HepG2 (cell line): ENCODE results near the gene PAM16. TPM values are rescaled to one million over a fixed set of nuclear protein-coding genes. Genes with fewer than 3 reads are reported as not detected.

Source experiments
- ATF4 ChIP-seq, 2 experiments: fragments of 450-650 bp in 1 of 2; sonication (generic) in 1 of 2; formaldehyde crosslinking; IDR thresholded peaks; 2 replicates each; pipeline versions ENCODE4 v1.5.0 to v1.8.0; 2020 to 2022; ENCODE audit warnings: mild to moderate bottlenecking in 1 of 2, missing genetic modification reagents in 1 of 2
- HIVEP1 ChIP-seq: sonication (generic); formaldehyde crosslinking; IDR thresholded peaks from 2 replicates; pipeline ENCODE4 v1.4.0; 2020; ENCODE audit warnings: mild to moderate bottlenecking, missing genetic modification reagents
- HOXA5 ChIP-seq: sonication (generic); formaldehyde crosslinking; IDR thresholded peaks from 2 replicates; pipeline ENCODE4 v1.4.0; 2020; ENCODE audit warnings: missing genetic modification reagents
- KAT7 ChIP-seq: IDR thresholded peaks from 2 replicates; pipeline ENCODE4 v1.6.1; 2018; ENCODE audit warnings: borderline replicate concordance, missing compliant biosample characterization
- MZF1 ChIP-seq: sonication (generic); formaldehyde crosslinking; IDR thresholded peaks from 2 replicates; pipeline ENCODE4 v1.8.1; 2023; ENCODE audit warnings: mild to moderate bottlenecking, missing genetic modification reagents, borderline replicate concordance
- NFIC ChIP-seq: IDR thresholded peaks from 2 replicates; pipeline ENCODE4 v1.6.1; 2012; ENCODE audit warnings: mild to moderate bottlenecking, low read length, inconsistent platforms
- NFRKB ChIP-seq: fragments of 450-650 bp; IDR thresholded peaks from 2 replicates; pipeline ENCODE4 v1.6.1; 2017
- SALL1 ChIP-seq: sonication (generic); formaldehyde crosslinking; IDR thresholded peaks from 2 replicates; pipeline ENCODE4 v1.8.0; 2022; ENCODE audit warnings: mild to moderate bottlenecking, missing genetic modification reagents
- TAF15 ChIP-seq: fragments of 200-400 bp; formaldehyde crosslinking; IDR thresholded peaks from one replicate; pipeline ENCODE4 v1.6.1; 2018; ENCODE audit warnings: mild to moderate bottlenecking, low read depth, low read length; ENCODE audit not compliant: poor library complexity, severe bottlenecking
- TBX2 ChIP-seq: sonication (generic); formaldehyde crosslinking; IDR thresholded peaks from 2 replicates; pipeline ENCODE4 v1.5.0; 2020; ENCODE audit warnings: missing genetic modification reagents, mild to moderate bottlenecking, borderline replicate concordance
- ZBTB42 ChIP-seq: sonication (generic); formaldehyde crosslinking; IDR thresholded peaks from 2 replicates; pipeline ENCODE4 v1.5.0; 2020; ENCODE audit warnings: mild to moderate bottlenecking, missing genetic modification reagents
- ZHX2 ChIP-seq, 2 experiments: sonication (generic) in 1 of 2; formaldehyde crosslinking in 1 of 2; IDR thresholded peaks; 2 replicates each; pipeline versions ENCODE4 v1.6.1 to v1.9.0; 2014 to 2022; ENCODE audit warnings: antibody characterized with exemption in 1 of 2, borderline replicate concordance in 1 of 2, inconsistent platforms in 1 of 2, low read depth in 1 of 2, missing genetic modification reagents in 1 of 2
- ZNF256 ChIP-seq: sonication (generic); formaldehyde crosslinking; conservative IDR thresholded peaks from 2 replicates; pipeline ENCODE4 v1.4.0; 2020; ENCODE audit warnings: missing genetic modification reagents
- ZNF790 ChIP-seq: sonication (generic); formaldehyde crosslinking; IDR thresholded peaks from 2 replicates; pipeline ENCODE4 v1.8.0; 2022; ENCODE audit warnings: missing genetic modification reagents, mild to moderate bottlenecking, borderline replicate concordance
- ZZZ3 ChIP-seq: sonication (generic); formaldehyde crosslinking; IDR thresholded peaks from 2 replicates; pipeline ENCODE4 v1.4.0; 2020; ENCODE audit warnings: missing genetic modification reagents, mild to moderate bottlenecking, borderline replicate concordance
- polyA plus RNA-seq, 8 experiments: library from polyadenylated mRNA; depleted of rRNA in 3 of 8; stranded (reverse) in 7 of 8; unstranded in 1 of 8; fragments of >200 nt; fragmentation: Illumina TruSeq in 4 of 8; extraction: Trizol in 4 of 8; gene quantifications; 2 replicates each; pipeline versions ENCODE4 v1.2.1 to v1.2.3, GENCODE V29; 2011 to 2016; ENCODE audit warnings: low read depth in 4 of 8, missing spikeins in 1 of 8, mixed read lengths in 1 of 8; ENCODE audit not compliant: insufficient read depth in 1 of 8
- total RNA-seq, 5 experiments: library from RNA; depleted of rRNA; stranded (reverse); fragments of >200 nt; fragmentation: Illumina TruSeq; extraction: Trizol; gene quantifications; 2 replicates each; pipeline ENCODE4 v1.2.3, GENCODE V29; 2016; ENCODE audit warnings: low read depth in 1 of 5
- TF ChIP-seq, protein P1 (sequence below): sonication (generic); formaldehyde crosslinking; IDR thresholded peaks from 2 replicates; pipeline ENCODE4 v1.4.0; 2020; ENCODE audit warnings: missing genetic modification reagents, borderline replicate concordance
- TF ChIP-seq, protein P2 (sequence below): sonication (generic); formaldehyde crosslinking; conservative IDR thresholded peaks from 2 replicates; pipeline ENCODE4 v1.4.0; 2020; ENCODE audit warnings: missing genetic modification reagents

The PAM16 gene
- total and polyA plus RNA-seq, 2 of the 13 experiments (the other 11 are each of a cell fraction or from before 2014, with no cell fraction given): 51.5 to 51.8 TPM

DNA sequence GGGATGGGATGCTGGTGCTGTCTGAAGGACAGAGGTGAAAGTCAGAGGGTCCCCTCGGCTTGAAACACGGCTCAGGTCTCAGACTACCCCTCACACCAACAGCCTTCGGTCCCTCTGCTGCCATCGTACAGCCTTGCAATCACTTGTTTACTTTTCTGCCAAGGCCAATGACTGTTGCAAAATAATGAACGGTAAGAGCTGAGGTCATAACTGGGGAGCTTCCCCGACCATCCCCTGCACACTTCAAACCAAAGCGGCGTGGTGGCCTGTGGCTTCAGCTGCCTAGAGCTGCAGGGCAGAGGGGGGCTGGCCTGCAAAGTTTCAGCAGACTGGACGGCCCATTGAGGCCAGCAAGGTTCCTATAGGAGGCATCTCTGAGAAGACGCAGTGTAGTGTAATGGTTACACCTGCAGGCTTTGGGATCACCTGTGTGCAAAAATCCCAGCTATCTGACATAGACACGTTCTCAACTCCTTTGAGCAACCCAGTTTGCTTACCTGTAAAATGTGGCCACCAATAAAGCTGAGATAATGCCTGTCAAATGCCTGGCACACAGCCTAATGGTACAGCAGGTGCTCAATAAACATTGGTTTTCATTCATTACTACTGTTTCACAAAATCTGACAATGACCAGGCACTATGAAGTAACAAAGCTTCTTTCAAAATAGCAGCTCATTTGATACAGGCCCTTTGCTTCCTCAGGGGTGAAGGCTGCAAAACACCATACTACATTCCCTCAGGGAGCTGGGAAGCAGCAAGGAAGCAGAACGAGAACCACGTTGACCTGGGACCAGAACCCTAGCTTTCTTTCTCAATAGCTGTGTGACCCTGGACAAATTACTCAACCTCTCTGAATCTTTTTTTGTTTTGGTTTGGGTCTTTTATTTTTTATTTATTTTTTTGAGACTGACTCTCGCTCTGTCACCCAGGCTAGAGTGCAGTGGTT, 5.0 kb downstream of the PAM16 start (continued):
- TF ChIP-seq, protein P1, sequence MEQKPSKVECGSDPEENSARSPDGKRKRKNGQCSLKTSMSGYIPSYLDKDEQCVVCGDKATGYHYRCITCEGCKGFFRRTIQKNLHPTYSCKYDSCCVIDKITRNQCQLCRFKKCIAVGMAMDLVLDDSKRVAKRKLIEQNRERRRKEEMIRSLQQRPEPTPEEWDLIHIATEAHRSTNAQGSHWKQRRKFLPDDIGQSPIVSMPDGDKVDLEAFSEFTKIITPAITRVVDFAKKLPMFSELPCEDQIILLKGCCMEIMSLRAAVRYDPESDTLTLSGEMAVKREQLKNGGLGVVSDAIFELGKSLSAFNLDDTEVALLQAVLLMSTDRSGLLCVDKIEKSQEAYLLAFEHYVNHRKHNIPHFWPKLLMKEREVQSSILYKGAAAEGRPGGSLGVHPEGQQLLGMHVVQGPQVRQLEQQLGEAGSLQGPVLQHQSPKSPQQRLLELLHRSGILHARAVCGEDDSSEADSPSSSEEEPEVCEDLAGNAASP: peak; percentile 86
- TF ChIP-seq HOXA5 (CRISPR knock-in tag) (peak; percentile 64; the same call in 1 of the 2 replicates), TBX2 (CRISPR knock-in tag) (peak; percentile 72), NFRKB (no peak), NFIC (no peak), ZZZ3 (CRISPR knock-in tag) (no peak), ZHX2 (IDR thresholded peaks at IDR 0.05; ENCODE audit: low read depth) (0 out of 2 replicates have a peak, but pooled peaks have one; percentile 47), ZHX2 (CRISPR knock-in tag; IDR thresholded peaks at IDR 0.05; ENCODE audit: borderline replicate concordance) (no peak), TAF15 (no peak), SALL1 (peak; percentile 94), KAT7 (CRISPR knock-in tag) (no peak; the same call in 1 of the 2 replicates), ZNF790 (CRISPR knock-in tag) (no peak), MZF1 (CRISPR knock-in tag) (no peak), ATF4 (CRISPR knock-in tag; IDR thresholded peaks at IDR 0.05) (peak in 1 of 2 experiments; percentile 87; a peak in 2 of 4 replicates), HIVEP1 (CRISPR knock-in tag) (peak; percentile 94), ZNF256 (CRISPR knock-in tag) (0 out of 2 replicates have a peak, but pooled peaks have one; percentile 26), ZBTB42 (no peak)
- TF ChIP-seq, protein P2, sequence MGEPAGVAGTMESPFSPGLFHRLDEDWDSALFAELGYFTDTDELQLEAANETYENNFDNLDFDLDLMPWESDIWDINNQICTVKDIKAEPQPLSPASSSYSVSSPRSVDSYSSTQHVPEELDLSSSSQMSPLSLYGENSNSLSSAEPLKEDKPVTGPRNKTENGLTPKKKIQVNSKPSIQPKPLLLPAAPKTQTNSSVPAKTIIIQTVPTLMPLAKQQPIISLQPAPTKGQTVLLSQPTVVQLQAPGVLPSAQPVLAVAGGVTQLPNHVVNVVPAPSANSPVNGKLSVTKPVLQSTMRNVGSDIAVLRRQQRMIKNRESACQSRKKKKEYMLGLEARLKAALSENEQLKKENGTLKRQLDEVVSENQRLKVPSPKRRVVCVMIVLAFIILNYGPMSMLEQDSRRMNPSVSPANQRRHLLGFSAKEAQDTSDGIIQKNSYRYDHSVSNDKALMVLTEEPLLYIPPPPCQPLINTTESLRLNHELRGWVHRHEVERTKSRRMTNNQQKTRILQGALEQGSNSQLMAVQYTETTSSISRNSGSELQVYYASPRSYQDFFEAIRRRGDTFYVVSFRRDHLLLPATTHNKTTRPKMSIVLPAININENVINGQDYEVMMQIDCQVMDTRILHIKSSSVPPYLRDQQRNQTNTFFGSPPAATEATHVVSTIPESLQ (CRISPR knock-in tag): no peak
